Measurements from ENCODE around the gene TMEM190.
A peak's percentile ranks its signal among the peaks of the same experiment; 100 is the strongest.

Gene TMEM190

GRCh38 chr19:55382013-55382412, 5.4 kb downstream of the TMEM190 start:
- Histone ChIP-seq H3K4me3 (no peak overlapping the region), H4K20me1 (peaks cover 12% of the 10 kb centered on the region), H3K9me3 (no peaks in the 10 kb centered on the region), H3K36me3 (peaks cover 7% of the 10 kb centered on the region), H3K27ac (no peak overlapping the region), H3K4me2 (peak overlapping the region; percentile 99), H3K4me1 (peaks cover 33% of the 10 kb centered on the region), H3K9ac (no peak overlapping the region), H3K27me3 (peaks cover 7% of the 10 kb centered on the region)
- TF ChIP-seq Cebpa-rat (IDR thresholded peaks at IDR 0.05) = no peak

- Histone ChIP-seq H3K9ac (peak overlapping the region; percentile 99), H3K4me2 (peak overlapping the region; percentile 99), H3K27ac (peak overlapping the region; percentile 96), H3K27me3 (peaks cover 4% of the 10 kb centered on the region), H3K9me3 (no peaks in the 10 kb centered on the region), H3K4me3 (peak overlapping the region; percentile 92), H3K36me3 (peaks cover 13% of the 10 kb centered on the region), H3K4me1 (peaks cover 39% of the 10 kb centered on the region), H4K20me1 (peaks cover 18% of the 10 kb centered on the region)
- no peak for TF ChIP-seq Cebpa-rat (IDR thresholded peaks at IDR 0.05)
These were observed 6.0 kb downstream of the TMEM190 start for GRCh38 chr19:55382522-55383054.

- Histone ChIP-seq H3K4me2 (peak overlapping the region; percentile 99), H3K36me3 (peaks cover 22% of the 10 kb centered on the region), H3K4me1 (peaks cover 48% of the 10 kb centered on the region), H3K9me3 (no peaks in the 10 kb centered on the region), H3K27ac (peak overlapping the region; percentile 96), H3K9ac (peak overlapping the region; percentile 99), H3K4me3 (peak overlapping the region; percentile 92), H4K20me1 (peaks cover 27% of the 10 kb centered on the region), H3K27me3 (no peaks in the 10 kb centered on the region)
- no peak for TF ChIP-seq Cebpa-rat (IDR thresholded peaks at IDR 0.05)
These were observed 6.9 kb downstream of the TMEM190 start for GRCh38 chr19:55383279-55384130.

- peak within 1 kb of the TSS; percentile 96 for H3K27ac ChIP-seq
- no peak for TF ChIP-seq Cebpa-rat (IDR thresholded peaks at IDR 0.05)
- peaks cover 36% of the 10 kb centered on the region for H4K20me1 ChIP-seq
- H3K9ac ChIP-seq = peak within 1 kb of the TSS; percentile 99
- peak within 1 kb of the TSS; percentile 92 for H3K4me3 ChIP-seq
- peaks cover 56% of the 10 kb centered on the region for H3K4me1 ChIP-seq
- peak within 1 kb of the TSS; percentile 99 for H3K4me2 ChIP-seq
- H3K9me3 ChIP-seq = no peaks in the 10 kb centered on the region
- no peaks in the 10 kb centered on the region for H3K27me3 ChIP-seq
- H3K36me3 ChIP-seq = peaks cover 30% of the 10 kb centered on the region
These were observed 7.7 kb downstream of the TMEM190 start, which contains the start of gene TMEM238 for GRCh38 chr19:55384131-55384919. TMEM238 (minus strand) TSS chr19:55384292; CDS start chr19:55384259, 33 bp downstream.

- no peak for TF ChIP-seq Cebpa-rat (IDR thresholded peaks at IDR 0.05)
- no peaks in the 10 kb centered on the region for H3K9me3 ChIP-seq
- peaks cover 44% of the 10 kb centered on the region for H4K20me1 ChIP-seq
- H3K9ac ChIP-seq = peak overlapping the region; percentile 99
- H3K4me3 ChIP-seq = peak overlapping the region; percentile 92
- peaks cover 38% of the 10 kb centered on the region for H3K36me3 ChIP-seq
- peaks cover 64% of the 10 kb centered on the region for H3K4me1 ChIP-seq
- peak overlapping the region; percentile 96 for H3K27ac ChIP-seq
- peak overlapping the region; percentile 99 for H3K4me2 ChIP-seq
- no peaks in the 10 kb centered on the region for H3K27me3 ChIP-seq
These were observed 8.5 kb downstream of the TMEM190 start for GRCh38 chr19:55384920-55385723.

GRCh38 chr19:55385724-55386492, 9.3 kb downstream of the TMEM190 start, which contains the start of gene RPL28:
RPL28 (plus strand) TSS chr19:55385932; CDS start chr19:55386358, 426 bp downstream.
- no peaks in the 10 kb centered on the region for H3K27me3 ChIP-seq
- H3K4me2 ChIP-seq = peak within 1 kb of the TSS; percentile 99
- H3K36me3 ChIP-seq = peaks cover 46% of the 10 kb centered on the region
- H3K27ac ChIP-seq = peak within 1 kb of the TSS; percentile 96
- peaks cover 72% of the 10 kb centered on the region for H3K4me1 ChIP-seq
- TF ChIP-seq Cebpa-rat (IDR thresholded peaks at IDR 0.05) = no peak
- peak within 1 kb of the TSS; percentile 99 for H3K9ac ChIP-seq
- H3K4me3 ChIP-seq = peak within 1 kb of the TSS; percentile 92
- H4K20me1 ChIP-seq = peaks cover 51% of the 10 kb centered on the region
- no peaks in the 10 kb centered on the region for H3K9me3 ChIP-seq

GRCh38 chr19:55386493-55386971, 9.9 kb downstream of the TMEM190 start:
- no peak for TF ChIP-seq Cebpa-rat (IDR thresholded peaks at IDR 0.05)
- Histone ChIP-seq H3K4me3 (peak overlapping the region; percentile 92), H4K20me1 (peaks cover 58% of the 10 kb centered on the region), H3K9me3 (no peaks in the 10 kb centered on the region), H3K27me3 (no peaks in the 10 kb centered on the region), H3K36me3 (peaks cover 52% of the 10 kb centered on the region), H3K4me1 (peaks cover 76% of the 10 kb centered on the region), H3K9ac (peak overlapping the region; percentile 99), H3K27ac (peak overlapping the region; percentile 96), H3K4me2 (peak overlapping the region; percentile 96)

GRCh38 chr19:55387736-55388497, 11.3 kb downstream of the TMEM190 start:
- Histone ChIP-seq H3K9ac (peak overlapping the region; percentile 99), H3K27me3 (no peaks in the 10 kb centered on the region), H3K27ac (no peak overlapping the region; the same call in 1 of the 2 replicates), H4K20me1 (peaks cover 72% of the 10 kb centered on the region), H3K4me2 (peak overlapping the region; percentile 96), H3K9me3 (no peaks in the 10 kb centered on the region), H3K36me3 (peaks cover 65% of the 10 kb centered on the region), H3K4me3 (peak overlapping the region; percentile 92), H3K4me1 (peaks cover 73% of the 10 kb centered on the region)
- TF ChIP-seq Cebpa-rat (IDR thresholded peaks at IDR 0.05) = no peak

Measured in BLaER1 (cell line).